Activated CD8-positive, alpha-beta memory T cell treated with anti-CD3 and anti-CD28 coated beads, Interleukin-2, amount 50 U/mL, for 4 hours (primary cell): Measurements from ENCODE around the gene LCE2B.
"Not testable (repeated sequence)": the region's sequence is repeated elsewhere in the genome, so short reads cannot be mapped to it uniquely, and the experiment has no call there.

ENCODE experiments used
- DNase-seq: peaks from one replicate; pipeline ENCODE4 v3.0.0-alpha.2; 2020

LCE2B gene

GRCh38 chr1:152685823-152686222 lies at the start of gene LCE2B:
TSS of gene LCE2B (plus strand) at chr1:152686123. CDS start at chr1:152686844, 721 bp downstream.
- DNase-seq = not testable (repeated sequence)

- no peak for DNase-seq
Measured at GRCh38 chr1:152640351-152640750, 45.6 kb upstream of the LCE2B start.

- no peak for DNase-seq
Measured at GRCh38 chr1:152643945-152644344, 42.0 kb upstream of the LCE2B start.

GRCh38 chr1:152645146-152645545 lies 40.8 kb upstream of the LCE2B start:
- DNase-seq = no peak

GRCh38 chr1:152646656-152647055 lies 39.3 kb upstream of the LCE2B start:
- DNase-seq = no peak

GRCh38 chr1:152654110-152654509 lies 31.8 kb upstream of the LCE2B start:
- DNase-seq = no peak

- DNase-seq = no peak
Measured at GRCh38 chr1:152656459-152656858, 29.5 kb upstream of the LCE2B start.

- DNase-seq = no peak
Measured at GRCh38 chr1:152657677-152658076, 28.2 kb upstream of the LCE2B start.

GRCh38 chr1:152658649-152659048 lies 27.3 kb upstream of the LCE2B start:
- no peak for DNase-seq

- DNase-seq = no peak
Measured at GRCh38 chr1:152663098-152663497, 22.8 kb upstream of the LCE2B start, which contains the start of gene LCE2D. TSS of gene LCE2D (plus strand) at chr1:152663380. CDS start at chr1:152664106, 726 bp downstream.

GRCh38 chr1:152666171-152666570 lies 19.8 kb upstream of the LCE2B start:
- not testable (repeated sequence) for DNase-seq

- no peak for DNase-seq
Measured at GRCh38 chr1:152667648-152668047, 18.3 kb upstream of the LCE2B start.

GRCh38 chr1:152673016-152673415 lies 12.9 kb upstream of the LCE2B start:
- DNase-seq = no peak

- not testable (repeated sequence) for DNase-seq
Measured at GRCh38 chr1:152674983-152675382, 10.9 kb upstream of the LCE2B start, which contains the start of gene LCE2C. TSS of gene LCE2C (plus strand) at chr1:152675279. CDS start at chr1:152676016, 737 bp downstream.

GRCh38 chr1:152679459-152679858 lies 6.5 kb upstream of the LCE2B start:
- no peak for DNase-seq

GRCh38 chr1:152681616-152682015 lies 4.3 kb upstream of the LCE2B start:
- no peak for DNase-seq

GRCh38 chr1:152683846-152684245 lies 2.1 kb upstream of the LCE2B start:
- no peak for DNase-seq

GRCh38 chr1:152697701-152698600 lies 12.0 kb downstream of the LCE2B start, which contains the start of gene LCE2A:
TSS of gene LCE2A (plus strand) at chr1:152698345. CDS start at chr1:152698902, 557 bp downstream.
- DNase-seq = no peak

- no peak for DNase-seq
Measured at GRCh38 chr1:152699746-152700145, 13.8 kb downstream of the LCE2B start.

GRCh38 chr1:152707860-152708259 lies 21.9 kb downstream of the LCE2B start, which contains the start of gene LCE4A:
TSS of gene LCE4A (plus strand) at chr1:152708160. CDS start at chr1:152709076, 916 bp downstream.
- DNase-seq = no peak

GRCh38 chr1:152718238-152718637 lies 32.3 kb downstream of the LCE2B start:
- no peak for DNase-seq

GRCh38 chr1:152725261-152725660 lies 39.3 kb downstream of the LCE2B start:
- DNase-seq = no peak

- no peak for DNase-seq
Measured at GRCh38 chr1:152728986-152729385, 43.1 kb downstream of the LCE2B start.

GRCh38 chr1:152735648-152736047 lies 49.7 kb downstream of the LCE2B start:
- no peak for DNase-seq
